K562 (cell line): ENCODE measurements around the gene WT1. TPM values are rescaled to one million over a fixed set of nuclear protein-coding genes. Genes with fewer than 3 reads are reported as not detected.

Experiments
- C11orf30 ChIP-seq: fragments of 450-650 bp; IDR thresholded peaks from 2 replicates; pipeline ENCODE4 v1.6.1; 2016; ENCODE audit warnings: low read depth, mild to moderate bottlenecking
- CHD2 ChIP-seq: IDR thresholded peaks from 2 replicates; pipeline ENCODE4 v1.6.1; 2011; ENCODE audit warnings: low read depth, low read length
- DNMT1 ChIP-seq: fragments of 450-650 bp; IDR thresholded peaks from 2 replicates; pipeline ENCODE4 v1.6.1; 2016; ENCODE audit warnings: antibody characterized with exemption, mild to moderate bottlenecking
- EZH2 ChIP-seq: IDR thresholded peaks from 2 replicates; pipeline ENCODE4 v1.6.1; 2012; ENCODE audit warnings: low read depth, mild to moderate bottlenecking, inconsistent platforms, low read length, borderline replicate concordance
- FOXK2 ChIP-seq, 2 experiments: fragments of 450-650 bp; IDR thresholded peaks in 1 of 2; conservative IDR thresholded peaks in 1 of 2; 2 replicates each; pipeline ENCODE4 v1.6.1; 2016; ENCODE audit warnings: low read depth in 2 of 2, mild to moderate bottlenecking in 1 of 2
- HDGF ChIP-seq: fragments of 450-650 bp; IDR thresholded peaks from 2 replicates; pipeline ENCODE4 v1.6.1; 2016
- MECOM ChIP-seq: fragments of 250-450 bp; sonication (Bioruptor Pico); IDR thresholded peaks from 2 replicates; pipeline ENCODE4 v1.8.0; 2022; ENCODE audit warnings: inconsistent platforms
- MEF2D ChIP-seq: conservative IDR thresholded peaks from 2 replicates; pipeline ENCODE4 v1.6.1; 2016; ENCODE audit warnings: low read depth, missing genetic modification characterization, missing compliant biosample characterization
- NUFIP1 ChIP-seq: fragments of 450-650 bp; IDR thresholded peaks from 2 replicates; pipeline ENCODE4 v1.6.1; 2018; ENCODE audit not compliant: partially characterized antibody
- RBFOX2 ChIP-seq: fragments of 200-400 bp; formaldehyde crosslinking; IDR thresholded peaks from 2 replicates; pipeline ENCODE4 v1.6.1; 2017; ENCODE audit warnings: low read depth, mild to moderate bottlenecking, low read length, moderate library complexity
- ZBTB9 ChIP-seq: fragments of 450-650 bp; formaldehyde crosslinking; IDR thresholded peaks from 2 replicates; pipeline ENCODE4 v1.4.0; 2020; ENCODE audit warnings: mild to moderate bottlenecking, moderate library complexity
- ZFP1 ChIP-seq: fragments of 450-650 bp; formaldehyde crosslinking; IDR thresholded peaks from 2 replicates; pipeline ENCODE4 v1.4.0; 2020; ENCODE audit warnings: mild to moderate bottlenecking, mixed read lengths
- polyA plus RNA-seq, 8 experiments: library from polyadenylated mRNA; depleted of rRNA in 4 of 8; stranded (reverse) in 5 of 8; unstranded in 3 of 8; fragments of >200 nt; fragmentation: Nextera tagmentation in 2 of 8; fragmentation: Illumina TruSeq in 1 of 8; extraction: Ambion mirVana in 2 of 8; extraction: Trizol in 1 of 8; gene quantifications; 2 replicates each; pipeline versions ENCODE4 v1.2.1 to v1.2.3, GENCODE V29; 2011 to 2014; ENCODE audit warnings: inconsistent platforms in 1 of 8, missing spikeins in 1 of 8
- total RNA-seq, 7 experiments: library from RNA; depleted of rRNA in 6 of 7; stranded (reverse); fragments of >200 nt in 6 of 7; fragmentation: Illumina TruSeq in 2 of 7; extraction: Trizol in 2 of 7; gene quantifications; 2 replicates each; pipeline versions ENCODE4 v1.2.1 to v1.2.3, GENCODE V29; 2011 to 2021; ENCODE audit warnings: low replicate concordance in 1 of 7
- TF ChIP-seq, protein P1 (sequence below): sonication (generic); formaldehyde crosslinking; IDR thresholded peaks from 2 replicates; pipeline ENCODE4 v1.4.0; 2020; ENCODE audit warnings: mild to moderate bottlenecking, missing genetic modification reagents
- TF ChIP-seq, protein P2 (sequence below): sonication (generic); formaldehyde crosslinking; IDR thresholded peaks from 2 replicates; pipeline ENCODE4 v1.5.0; 2020; ENCODE audit warnings: missing genetic modification reagents
- TF ChIP-seq, protein P3 (sequence below): sonication (generic); formaldehyde crosslinking; IDR thresholded peaks from 2 replicates; pipeline ENCODE4 v1.8.0; 2023; ENCODE audit warnings: missing genetic modification reagents, mild to moderate bottlenecking, borderline replicate concordance

WT1 gene
- total and polyA plus RNA-seq, 9 of the 15 experiments (the other 6 are each of a cell fraction or from before 2014, with no cell fraction given), result 7.1 to 33.8 (median 19.4) TPM

DNA sequence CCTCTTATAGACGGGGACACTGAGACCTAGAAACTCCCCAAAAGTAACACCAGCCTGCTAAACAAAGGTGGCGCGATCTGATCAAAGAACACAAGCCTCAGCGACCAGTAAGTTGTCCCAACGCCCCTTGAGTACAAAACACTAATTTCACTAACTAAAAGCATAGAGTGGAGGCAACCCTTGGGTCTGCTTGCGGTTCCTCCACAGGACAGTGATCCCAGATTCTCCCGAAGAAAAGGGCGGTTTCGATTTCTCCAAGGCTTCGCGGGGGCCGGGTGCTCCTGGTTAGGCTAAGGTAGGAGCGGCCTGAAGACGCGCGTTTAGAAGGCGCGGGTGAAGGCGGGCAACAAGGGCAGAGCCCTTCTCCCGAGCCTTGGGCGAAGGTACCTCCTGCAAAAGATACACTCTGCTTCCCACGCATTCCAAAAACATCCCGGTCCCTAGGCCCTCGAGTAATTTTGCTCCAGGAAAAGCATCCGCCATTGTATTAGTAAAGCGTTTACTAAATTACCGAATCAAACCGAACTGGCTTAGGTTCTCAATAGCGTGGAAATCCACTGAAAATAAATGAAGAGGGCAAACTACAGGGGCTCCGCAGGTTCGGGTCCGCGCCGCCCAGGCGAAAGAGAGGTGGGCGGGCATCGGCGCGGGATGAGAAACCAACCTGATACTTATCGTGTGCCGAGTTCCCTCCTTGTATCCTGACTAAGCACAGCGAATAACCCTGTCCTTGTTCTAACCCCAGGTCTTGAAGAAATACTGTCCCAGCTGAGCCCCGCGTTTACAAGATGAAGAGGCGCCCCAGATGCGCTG, 2.0 kb downstream of the WT1 start (continued):
- TF ChIP-seq, protein P1, sequence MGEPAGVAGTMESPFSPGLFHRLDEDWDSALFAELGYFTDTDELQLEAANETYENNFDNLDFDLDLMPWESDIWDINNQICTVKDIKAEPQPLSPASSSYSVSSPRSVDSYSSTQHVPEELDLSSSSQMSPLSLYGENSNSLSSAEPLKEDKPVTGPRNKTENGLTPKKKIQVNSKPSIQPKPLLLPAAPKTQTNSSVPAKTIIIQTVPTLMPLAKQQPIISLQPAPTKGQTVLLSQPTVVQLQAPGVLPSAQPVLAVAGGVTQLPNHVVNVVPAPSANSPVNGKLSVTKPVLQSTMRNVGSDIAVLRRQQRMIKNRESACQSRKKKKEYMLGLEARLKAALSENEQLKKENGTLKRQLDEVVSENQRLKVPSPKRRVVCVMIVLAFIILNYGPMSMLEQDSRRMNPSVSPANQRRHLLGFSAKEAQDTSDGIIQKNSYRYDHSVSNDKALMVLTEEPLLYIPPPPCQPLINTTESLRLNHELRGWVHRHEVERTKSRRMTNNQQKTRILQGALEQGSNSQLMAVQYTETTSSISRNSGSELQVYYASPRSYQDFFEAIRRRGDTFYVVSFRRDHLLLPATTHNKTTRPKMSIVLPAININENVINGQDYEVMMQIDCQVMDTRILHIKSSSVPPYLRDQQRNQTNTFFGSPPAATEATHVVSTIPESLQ (CRISPR knock-in tag), result no peak
- TF ChIP-seq EZH2, result no peak
- no peak for TF ChIP-seq MEF2D (tag)
- TF ChIP-seq CHD2, result no peak
- TF ChIP-seq RBFOX2, result no peak
- TF ChIP-seq, protein P2, sequence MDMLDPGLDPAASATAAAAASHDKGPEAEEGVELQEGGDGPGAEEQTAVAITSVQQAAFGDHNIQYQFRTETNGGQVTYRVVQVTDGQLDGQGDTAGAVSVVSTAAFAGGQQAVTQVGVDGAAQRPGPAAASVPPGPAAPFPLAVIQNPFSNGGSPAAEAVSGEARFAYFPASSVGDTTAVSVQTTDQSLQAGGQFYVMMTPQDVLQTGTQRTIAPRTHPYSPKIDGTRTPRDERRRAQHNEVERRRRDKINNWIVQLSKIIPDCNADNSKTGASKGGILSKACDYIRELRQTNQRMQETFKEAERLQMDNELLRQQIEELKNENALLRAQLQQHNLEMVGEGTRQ (CRISPR knock-in tag), result no peak
- no peak for TF ChIP-seq NUFIP1
- no peak for TF ChIP-seq ZBTB9 (CRISPR knock-in tag)
- no peak for TF ChIP-seq ZFP1 (CRISPR knock-in tag)
- TF ChIP-seq, protein P3, sequence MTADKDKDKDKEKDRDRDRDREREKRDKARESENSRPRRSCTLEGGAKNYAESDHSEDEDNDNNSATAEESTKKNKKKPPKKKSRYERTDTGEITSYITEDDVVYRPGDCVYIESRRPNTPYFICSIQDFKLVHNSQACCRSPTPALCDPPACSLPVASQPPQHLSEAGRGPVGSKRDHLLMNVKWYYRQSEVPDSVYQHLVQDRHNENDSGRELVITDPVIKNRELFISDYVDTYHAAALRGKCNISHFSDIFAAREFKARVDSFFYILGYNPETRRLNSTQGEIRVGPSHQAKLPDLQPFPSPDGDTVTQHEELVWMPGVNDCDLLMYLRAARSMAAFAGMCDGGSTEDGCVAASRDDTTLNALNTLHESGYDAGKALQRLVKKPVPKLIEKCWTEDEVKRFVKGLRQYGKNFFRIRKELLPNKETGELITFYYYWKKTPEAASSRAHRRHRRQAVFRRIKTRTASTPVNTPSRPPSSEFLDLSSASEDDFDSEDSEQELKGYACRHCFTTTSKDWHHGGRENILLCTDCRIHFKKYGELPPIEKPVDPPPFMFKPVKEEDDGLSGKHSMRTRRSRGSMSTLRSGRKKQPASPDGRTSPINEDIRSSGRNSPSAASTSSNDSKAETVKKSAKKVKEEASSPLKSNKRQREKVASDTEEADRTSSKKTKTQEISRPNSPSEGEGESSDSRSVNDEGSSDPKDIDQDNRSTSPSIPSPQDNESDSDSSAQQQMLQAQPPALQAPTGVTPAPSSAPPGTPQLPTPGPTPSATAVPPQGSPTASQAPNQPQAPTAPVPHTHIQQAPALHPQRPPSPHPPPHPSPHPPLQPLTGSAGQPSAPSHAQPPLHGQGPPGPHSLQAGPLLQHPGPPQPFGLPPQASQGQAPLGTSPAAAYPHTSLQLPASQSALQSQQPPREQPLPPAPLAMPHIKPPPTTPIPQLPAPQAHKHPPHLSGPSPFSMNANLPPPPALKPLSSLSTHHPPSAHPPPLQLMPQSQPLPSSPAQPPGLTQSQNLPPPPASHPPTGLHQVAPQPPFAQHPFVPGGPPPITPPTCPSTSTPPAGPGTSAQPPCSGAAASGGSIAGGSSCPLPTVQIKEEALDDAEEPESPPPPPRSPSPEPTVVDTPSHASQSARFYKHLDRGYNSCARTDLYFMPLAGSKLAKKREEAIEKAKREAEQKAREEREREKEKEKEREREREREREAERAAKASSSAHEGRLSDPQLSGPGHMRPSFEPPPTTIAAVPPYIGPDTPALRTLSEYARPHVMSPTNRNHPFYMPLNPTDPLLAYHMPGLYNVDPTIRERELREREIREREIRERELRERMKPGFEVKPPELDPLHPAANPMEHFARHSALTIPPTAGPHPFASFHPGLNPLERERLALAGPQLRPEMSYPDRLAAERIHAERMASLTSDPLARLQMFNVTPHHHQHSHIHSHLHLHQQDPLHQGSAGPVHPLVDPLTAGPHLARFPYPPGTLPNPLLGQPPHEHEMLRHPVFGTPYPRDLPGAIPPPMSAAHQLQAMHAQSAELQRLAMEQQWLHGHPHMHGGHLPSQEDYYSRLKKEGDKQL (CRISPR knock-in tag), result no peak
- no peak for TF ChIP-seq DNMT1
- no peak for TF ChIP-seq FOXK2 (conservative IDR thresholded peaks at IDR 0.05 in 1 of 2, IDR thresholded peaks at IDR 0.05 in 1 of 2; ENCODE audit: low read depth in 2 of 2)
- TF ChIP-seq MECOM (CRISPR knock-in tag), result no peak
- TF ChIP-seq HDGF, result 0 out of 2 replicates have a peak, but pooled peaks have one; percentile 41
- 0 out of 2 replicates have a peak, but pooled peaks have one; percentile 14 for TF ChIP-seq C11orf30
